Measurements from ENCODE around the gene ABCB8. TPM values are rescaled to one million over a fixed set of nuclear protein-coding genes. Genes with fewer than 3 reads are reported as not detected.

The ABCB8 gene
- total and polyA plus RNA-seq, 2 of the 8 experiments (the other 6 are each of a cell fraction or from before 2014, with no cell fraction given): 17.7 to 27.0 TPM

DNA sequence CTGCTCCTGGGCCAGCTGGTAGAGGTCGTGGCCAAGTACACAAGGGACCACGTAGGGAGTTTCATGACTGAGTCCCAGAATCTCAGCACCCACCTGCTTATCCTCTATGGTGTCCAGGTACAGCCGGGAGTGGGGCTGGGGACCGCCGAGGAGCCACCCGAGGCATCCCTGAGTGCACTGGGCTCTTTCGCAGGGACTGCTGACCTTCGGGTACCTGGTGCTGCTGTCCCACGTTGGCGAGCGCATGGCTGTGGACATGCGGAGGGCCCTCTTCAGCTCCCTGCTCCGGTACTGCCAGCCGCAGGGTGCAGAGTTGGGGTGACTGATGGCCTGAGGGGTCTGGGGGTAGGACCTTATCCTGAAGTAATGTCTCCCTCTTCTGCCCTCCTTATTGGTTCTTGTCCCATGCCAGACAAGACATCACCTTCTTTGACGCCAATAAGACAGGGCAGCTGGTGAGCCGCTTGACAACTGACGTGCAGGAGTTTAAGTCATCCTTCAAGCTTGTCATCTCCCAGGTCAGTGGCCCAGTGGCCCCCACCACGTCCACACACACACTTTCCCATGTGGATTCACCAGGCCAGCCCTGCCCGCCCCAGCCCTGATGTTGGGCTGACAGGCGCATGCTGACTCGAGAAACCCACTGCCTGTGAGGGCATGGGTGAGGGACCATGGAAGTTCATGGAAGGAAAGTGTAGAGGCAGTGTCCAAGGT is 6.2 kb downstream of the ABCB8 start:
- Histone ChIP-seq H3K56ac (replicated peaks; ENCODE audit: insufficient read length, low read depth, low read length) (no peak overlapping the region), H4K5ac (ENCODE audit: insufficient read length, low read depth, low read length) (no peak overlapping the region), H2BK15ac (ENCODE audit: low read length) (no peak overlapping the region), H3K4me1 (replicated peaks in 1 of 4; ENCODE audit: control insufficient read depth in 3 of 4, insufficient read depth in 4 of 4, low read length in 3 of 4) (no peaks in the 10 kb centered on the region), H4K91ac (replicated peaks; ENCODE audit: insufficient read length, low read length) (no peak overlapping the region), H3K23ac (ENCODE audit: insufficient read length) (no peak overlapping the region), H2BK5ac (ENCODE audit: low read depth, low read length) (no peak overlapping the region), H2AFZ (ENCODE audit: low read length) (no peak overlapping the region), H2BK20ac (ENCODE audit: low read length) (no peak overlapping the region), H3K18ac (ENCODE audit: extremely low read depth, low read length) (no peak overlapping the region), H3K27me3 (replicated peaks in 1 of 4; ENCODE audit: control insufficient read depth in 3 of 4, extremely low read depth in 1 of 4, insufficient read depth in 3 of 4, low read length in 3 of 4) (no peaks in the 10 kb centered on the region), H3K4me3 (ENCODE audit: extremely low read depth in 1 of 4, insufficient read depth in 2 of 4, low read depth in 3 of 4, low read length in 4 of 4) (no peak overlapping the region), H3K79me2 (ENCODE audit: control insufficient read depth in 1 of 2, insufficient read depth in 2 of 2, low read length in 2 of 2) (no peaks in the 10 kb centered on the region), H4K20me1 (replicated peaks in 1 of 2; ENCODE audit: control insufficient read depth in 1 of 2, insufficient read depth in 2 of 2, low read length in 2 of 2) (peaks cover 0 to 4% of the 10 kb centered on the region in 2 experiments), H3K36me3 (ENCODE audit: control insufficient read depth in 2 of 4, insufficient read depth in 4 of 4, low read length in 3 of 4) (peaks cover 0 to 2% (median 0%) of the 10 kb centered on the region in 4 experiments; a peak in 2 of 8 replicates), H2BK12ac (ENCODE audit: low read depth, low read length) (no peak overlapping the region), H3K79me1 (ENCODE audit: low read depth, low read length) (no peaks in the 10 kb centered on the region; the same call in 1 of the 2 replicates), H2AK5ac (ENCODE audit: low read depth, low read length) (no peak overlapping the region), H3K4me2 (ENCODE audit: insufficient read depth in 1 of 2, low read depth in 2 of 2, low read length in 2 of 2) (no peak overlapping the region), H3K9ac (replicated peaks in 1 of 4; ENCODE audit: extremely low read depth in 1 of 4, low read depth in 3 of 4, low read length in 3 of 4) (no peak overlapping the region), H3K9me3 (ENCODE audit: insufficient read depth in 2 of 2, low read depth in 1 of 2, low read length in 1 of 2) (no peaks in the 10 kb centered on the region), H4K8ac (ENCODE audit: extremely low read depth, insufficient read depth, low read length) (no peak overlapping the region), H3K4ac (replicated peaks; ENCODE audit: insufficient read length, low read depth, low read length) (no peak overlapping the region), H3K23me2 (ENCODE audit: low read depth, low read length) (no peaks in the 10 kb centered on the region), H3K27ac (ENCODE audit: low read depth, low read length) (no peak overlapping the region), H3K14ac (ENCODE audit: insufficient read length) (no peak overlapping the region), H2BK120ac (replicated peaks; ENCODE audit: low read depth, low read length) (no peak overlapping the region)
- CTCF ChIA-PET (ENCODE audit: partially characterized antibody): interaction anchor here (0.6 to 5.4 kb wide), 12 partner anchors 7 to 538 kb away, joined by 3 to 35 read pairs (median 4); partner anchors contain the start of genes ASIC3 and CDK5
- DNase-seq (ENCODE audit: low read depth in 1 of 2, low spot score in 2 of 2): no peak
- POLR2A ChIA-PET (ENCODE audit: partially characterized antibody): interaction anchor here (1.3 kb wide), 1 partner anchor 14 kb away, joined by 4 read pairs; the partner anchor contains the start of gene ASIC3
- WGBS, 2 experiments (ENCODE audit: extremely low coverage in 1 of 2, insufficient coverage in 1 of 2, insufficient read length in 1 of 2, insufficient replicate concordance in 2 of 2, low coverage in 1 of 2, low lambda C conversion rate in 2 of 2, missing lambda C conversion rate in 1 of 2): 94% methylated on average over 21 of the region's 21 CpGs; no CpG with 5 or more reads in 1 of the 2 experiments
- FAIRE-seq: no peak
- no peak for TF ChIP-seq CBX5 (IDR thresholded peaks at IDR 0.05; ENCODE audit: low read depth, low read length)
